Measurements from ENCODE around the gene NAA80. TPM values are rescaled to one million over a fixed set of nuclear protein-coding genes. Genes with fewer than 3 reads are reported as not detected.

The NAA80 gene
- total RNA-seq, 1 donor from 2014 or later, result 38.8 TPM

DNA sequence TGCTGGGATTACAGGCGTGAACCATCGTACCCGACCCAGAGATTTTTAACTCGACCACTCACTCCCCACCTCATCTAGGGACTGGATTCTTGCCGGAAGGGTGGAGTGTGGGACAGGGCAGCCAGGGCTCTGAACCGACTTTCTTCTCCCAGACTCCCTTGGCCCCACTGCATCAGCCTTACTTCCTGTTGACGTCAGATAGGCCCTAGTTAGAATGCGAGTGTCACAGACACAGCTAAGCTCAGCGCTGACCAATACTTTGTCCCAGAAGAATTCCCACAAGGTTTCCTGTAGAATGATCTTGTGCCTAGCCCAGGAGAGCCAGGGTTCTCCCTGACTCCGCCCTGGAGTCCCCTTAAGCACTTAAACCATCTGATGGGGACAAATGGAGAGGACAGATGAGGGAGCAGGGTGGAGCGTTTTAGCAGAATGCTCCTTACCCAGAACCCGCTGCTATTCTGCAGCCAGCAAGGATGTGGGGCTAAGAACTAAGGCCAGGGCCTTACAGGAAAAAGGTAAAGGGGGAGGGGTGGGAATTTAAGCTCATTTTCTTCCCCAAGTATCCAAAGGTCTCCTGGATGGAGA, 34.6 kb upstream of the NAA80 start:
- Histone ChIP-seq H3K36me3 (peaks cover 28 to 33% of the 10 kb centered on the region in 2 donors), H3K27ac (peak overlapping the region; percentile 99), H3K4me1 (peaks cover 15 to 45% of the 10 kb centered on the region in 2 donors), H3K4me3 (peak overlapping the region in 1 of 2 donors; percentile 15), H3K27me3 (no peaks in the 10 kb centered on the region), H3K9me3 (no peaks in the 10 kb centered on the region)
- TF ChIP-seq, protein P1, sequence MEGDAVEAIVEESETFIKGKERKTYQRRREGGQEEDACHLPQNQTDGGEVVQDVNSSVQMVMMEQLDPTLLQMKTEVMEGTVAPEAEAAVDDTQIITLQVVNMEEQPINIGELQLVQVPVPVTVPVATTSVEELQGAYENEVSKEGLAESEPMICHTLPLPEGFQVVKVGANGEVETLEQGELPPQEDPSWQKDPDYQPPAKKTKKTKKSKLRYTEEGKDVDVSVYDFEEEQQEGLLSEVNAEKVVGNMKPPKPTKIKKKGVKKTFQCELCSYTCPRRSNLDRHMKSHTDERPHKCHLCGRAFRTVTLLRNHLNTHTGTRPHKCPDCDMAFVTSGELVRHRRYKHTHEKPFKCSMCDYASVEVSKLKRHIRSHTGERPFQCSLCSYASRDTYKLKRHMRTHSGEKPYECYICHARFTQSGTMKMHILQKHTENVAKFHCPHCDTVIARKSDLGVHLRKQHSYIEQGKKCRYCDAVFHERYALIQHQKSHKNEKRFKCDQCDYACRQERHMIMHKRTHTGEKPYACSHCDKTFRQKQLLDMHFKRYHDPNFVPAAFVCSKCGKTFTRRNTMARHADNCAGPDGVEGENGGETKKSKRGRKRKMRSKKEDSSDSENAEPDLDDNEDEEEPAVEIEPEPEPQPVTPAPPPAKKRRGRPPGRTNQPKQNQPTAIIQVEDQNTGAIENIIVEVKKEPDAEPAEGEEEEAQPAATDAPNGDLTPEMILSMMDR (IDR thresholded peaks at IDR 0.05), result no peak
- intact Hi-C loops (cut with DNase I), result no loop called here
- peak in 1 of 2 donors; percentile 85 for DNase-seq (ENCODE audit: low spot score in 2 of 2)

DNA sequence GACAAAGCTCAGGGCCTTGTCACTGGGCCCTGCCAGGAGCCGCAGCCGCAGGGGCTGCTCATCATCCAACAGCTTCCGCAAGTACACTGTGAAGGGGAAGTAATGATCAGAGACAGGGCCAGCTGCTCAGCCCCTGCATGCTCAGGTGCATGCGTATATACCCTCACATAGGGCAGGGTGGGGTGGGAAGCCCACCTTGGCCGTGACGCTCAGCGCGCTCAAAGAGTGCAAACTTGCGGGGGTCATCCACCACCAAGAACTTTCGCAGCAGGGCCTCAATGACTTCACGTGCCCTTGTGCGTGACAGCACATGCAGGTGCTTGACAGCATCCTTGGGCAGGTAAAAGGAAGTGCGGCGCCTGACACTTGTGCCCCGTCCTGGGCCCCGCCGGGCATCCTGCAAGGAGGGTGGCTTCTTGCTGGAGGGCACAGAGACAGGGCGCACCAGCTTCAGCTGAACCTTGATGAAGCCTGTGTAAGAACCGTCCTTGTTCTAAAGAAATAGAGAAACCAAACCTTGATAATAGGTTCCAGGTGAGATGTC, 32.2 kb upstream of the NAA80 start:
- Histone ChIP-seq H3K4me1 (peaks cover 16 to 48% of the 10 kb centered on the region in 2 donors), H3K27ac (no peak overlapping the region), H3K27me3 (no peaks in the 10 kb centered on the region), H3K36me3 (peaks cover 28 to 33% of the 10 kb centered on the region in 2 donors), H3K4me3 (no peak overlapping the region), H3K9me3 (no peaks in the 10 kb centered on the region)
- TF ChIP-seq, protein P1 (IDR thresholded peaks at IDR 0.05), result no peak
- intact Hi-C loops (cut with DNase I), result no loop called here
- DNase-seq (ENCODE audit: low spot score in 2 of 2), result no peak

DNA sequence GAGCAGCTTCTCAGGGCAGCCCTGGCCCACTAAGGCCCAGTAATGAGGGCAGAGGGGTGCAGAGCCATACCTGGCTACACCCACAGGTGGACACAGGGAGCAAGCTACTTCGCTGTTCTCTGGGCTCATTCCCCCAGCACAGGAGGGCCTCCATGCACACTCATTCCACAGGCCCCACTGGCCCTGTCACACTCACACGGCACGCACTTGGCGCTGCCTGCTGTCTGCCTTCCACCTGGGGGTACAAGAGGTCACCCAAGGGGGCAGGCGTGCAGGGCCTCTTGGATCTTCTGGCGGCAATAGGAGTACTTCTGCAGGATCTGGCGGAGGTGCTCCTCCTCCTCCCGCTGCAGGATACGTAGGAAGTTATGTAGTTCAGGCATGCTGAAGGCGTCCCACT, 31.1 kb upstream of the NAA80 start:
- peaks cover 14 to 37% of the 10 kb centered on the region in 2 donors for H3K4me1 ChIP-seq
- H3K27ac ChIP-seq, result no peak overlapping the region
- no peaks in the 10 kb centered on the region for H3K27me3 ChIP-seq
- H3K4me3 ChIP-seq, result no peak overlapping the region
- peaks cover 28 to 43% of the 10 kb centered on the region in 2 donors for H3K36me3 ChIP-seq
- DNase-seq (ENCODE audit: low spot score in 2 of 2), result no peak
- H3K9me3 ChIP-seq, result no peaks in the 10 kb centered on the region
- intact Hi-C loops (cut with DNase I), result no loop called here
- TF ChIP-seq, protein P1 (IDR thresholded peaks at IDR 0.05), result no peak

DNA sequence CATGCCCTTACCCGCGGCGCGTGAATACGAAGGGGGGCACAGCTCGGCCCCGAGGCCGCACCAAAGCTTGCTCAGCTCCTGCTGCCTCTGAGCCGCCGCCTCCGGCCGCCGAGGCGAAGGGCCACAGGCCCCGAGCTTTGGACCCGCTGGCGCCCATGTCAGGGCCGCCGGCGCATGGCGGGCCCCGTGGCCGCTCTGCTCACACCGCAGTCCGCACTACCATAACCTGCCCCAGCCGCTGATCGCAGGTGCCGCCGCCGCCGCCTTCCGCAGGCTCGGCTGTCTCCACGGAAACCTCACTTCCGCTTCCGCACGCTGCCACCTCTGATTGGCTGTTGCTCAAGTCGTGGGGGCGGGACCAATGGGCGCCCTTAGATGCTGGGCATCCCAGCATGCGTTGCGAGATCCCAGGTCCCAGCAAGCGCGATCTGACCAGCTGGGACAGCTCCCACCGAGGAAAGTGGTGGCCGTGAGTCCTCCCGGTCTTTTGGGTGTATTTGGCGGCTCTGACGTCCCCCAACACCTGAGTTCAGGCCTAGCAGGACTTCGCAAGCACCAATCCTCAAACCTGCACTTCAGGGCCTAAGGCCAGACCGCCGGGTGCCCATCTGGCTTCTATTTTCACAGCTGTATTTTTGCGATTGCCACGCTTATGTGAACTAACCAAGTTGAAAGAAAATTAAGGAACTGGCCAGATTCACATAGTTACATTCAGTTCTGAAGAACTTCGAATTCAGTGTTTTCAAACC, 28.9 kb upstream of the NAA80 start, which contains the start of gene TUSC2:
TSS of gene TUSC2 (minus strand) at position 281 of the 749 bp plus-strand sequence. CDS start at position 157, 124 bp downstream.
- peaks cover 28 to 48% of the 10 kb centered on the region in 2 donors for H3K36me3 ChIP-seq

DNA sequence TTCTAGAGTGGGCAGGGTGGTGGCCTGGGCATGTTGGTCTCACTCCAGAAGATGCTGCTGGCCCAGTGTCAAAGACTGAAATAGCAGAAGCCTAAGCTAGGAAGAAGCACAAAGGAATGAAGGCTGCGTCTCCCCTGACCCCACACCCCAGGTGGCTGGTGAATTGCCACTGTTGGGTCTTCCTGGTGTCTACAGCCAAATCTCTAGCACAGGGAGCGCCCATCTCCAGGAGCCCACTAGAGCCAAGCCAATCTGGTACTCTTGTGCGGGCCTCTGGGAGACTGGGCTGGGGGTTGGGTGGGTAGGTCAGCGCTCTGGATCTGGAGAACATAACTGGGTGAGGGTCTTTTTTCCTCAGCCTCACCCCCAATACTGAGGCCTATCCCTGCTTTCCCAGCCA, 27.9 kb upstream of the NAA80 start:
- no peak for DNase-seq (ENCODE audit: low spot score in 2 of 2)
- no peaks in the 10 kb centered on the region for H3K27me3 ChIP-seq
- TF ChIP-seq, protein P1 (IDR thresholded peaks at IDR 0.05), result no peak
- H3K4me1 ChIP-seq, result peaks cover 5 to 20% of the 10 kb centered on the region in 2 donors
- H3K4me3 ChIP-seq, result peak overlapping the region; percentile 81 to 95
- intact Hi-C loops (cut with DNase I), result no loop called here
- peaks cover 28 to 44% of the 10 kb centered on the region in 2 donors for H3K36me3 ChIP-seq
- H3K9me3 ChIP-seq, result no peaks in the 10 kb centered on the region
- H3K27ac ChIP-seq, result peak overlapping the region; percentile 84 to 89

More for the DNA sequence above, 28.9 kb upstream of the NAA80 start, which contains the start of gene TUSC2:
- TF ChIP-seq, protein P1 (IDR thresholded peaks at IDR 0.05), result no peak
- peak; percentile 90 to 99 for DNase-seq (ENCODE audit: low spot score in 2 of 2)
- H3K27ac ChIP-seq, result peak within 1 kb of the TSS; percentile 84 to 89
- H3K9me3 ChIP-seq, result no peaks in the 10 kb centered on the region
- H3K27me3 ChIP-seq, result no peaks in the 10 kb centered on the region
- peaks cover 5 to 16% of the 10 kb centered on the region in 2 donors for H3K4me1 ChIP-seq
- peak within 1 kb of the TSS; percentile 81 to 95 for H3K4me3 ChIP-seq
- intact Hi-C loops (cut with DNase I), result loop anchor here (2.0 kb wide), 1 partner anchor 67 kb away; no protein-coding TSS in a partner anchor
